ENCODE data around the gene MTA1.

DNA sequence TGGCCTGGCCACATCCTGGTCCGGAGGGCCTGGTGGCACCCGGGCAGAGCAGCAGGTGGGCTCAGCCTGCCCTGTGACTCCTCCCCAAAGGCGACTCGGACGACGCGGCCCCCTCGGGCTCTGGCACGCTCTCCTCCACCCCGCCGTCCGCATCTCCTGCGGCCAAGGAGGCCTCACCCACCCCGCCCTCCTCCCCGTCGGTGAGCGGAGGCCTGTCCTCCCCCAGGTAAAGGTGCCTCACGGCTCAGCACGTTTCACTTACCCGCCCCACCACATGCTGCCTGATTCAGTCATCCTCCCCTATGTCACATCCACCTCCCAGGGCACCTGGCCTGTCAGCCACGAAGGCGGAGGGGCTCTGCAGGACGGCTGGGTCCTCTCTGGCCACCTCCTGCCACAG lies 28.1 kb upstream of the MTA1 start:
- TF ChIP-seq POLR2A (IDR thresholded peaks at IDR 0.05), result no peak
- TF ChIP-seq POLR2AphosphoS5 (IDR thresholded peaks at IDR 0.05), result no peak
- TF ChIP-seq, protein P1, sequence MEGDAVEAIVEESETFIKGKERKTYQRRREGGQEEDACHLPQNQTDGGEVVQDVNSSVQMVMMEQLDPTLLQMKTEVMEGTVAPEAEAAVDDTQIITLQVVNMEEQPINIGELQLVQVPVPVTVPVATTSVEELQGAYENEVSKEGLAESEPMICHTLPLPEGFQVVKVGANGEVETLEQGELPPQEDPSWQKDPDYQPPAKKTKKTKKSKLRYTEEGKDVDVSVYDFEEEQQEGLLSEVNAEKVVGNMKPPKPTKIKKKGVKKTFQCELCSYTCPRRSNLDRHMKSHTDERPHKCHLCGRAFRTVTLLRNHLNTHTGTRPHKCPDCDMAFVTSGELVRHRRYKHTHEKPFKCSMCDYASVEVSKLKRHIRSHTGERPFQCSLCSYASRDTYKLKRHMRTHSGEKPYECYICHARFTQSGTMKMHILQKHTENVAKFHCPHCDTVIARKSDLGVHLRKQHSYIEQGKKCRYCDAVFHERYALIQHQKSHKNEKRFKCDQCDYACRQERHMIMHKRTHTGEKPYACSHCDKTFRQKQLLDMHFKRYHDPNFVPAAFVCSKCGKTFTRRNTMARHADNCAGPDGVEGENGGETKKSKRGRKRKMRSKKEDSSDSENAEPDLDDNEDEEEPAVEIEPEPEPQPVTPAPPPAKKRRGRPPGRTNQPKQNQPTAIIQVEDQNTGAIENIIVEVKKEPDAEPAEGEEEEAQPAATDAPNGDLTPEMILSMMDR (IDR thresholded peaks at IDR 0.05), result no peak
- TF ChIP-seq EP300 (IDR thresholded peaks at IDR 0.05), result no peak

Data from stomach (tissue), 4 donors.